Adrenal gland (tissue), 12 donors: ENCODE data around the gene PSAPL1. TPM values are rescaled to one million over a fixed set of nuclear protein-coding genes. Genes with fewer than 3 reads are reported as not detected.
A peak's percentile ranks its signal among the peaks of the same experiment; 100 is the strongest.

Experiments used
- DNase-seq, 7 donors: peaks; one replicate each; pipeline ENCODE4 v3.0.0-alpha.2; 2019 to 2020
- H3K27ac ChIP-seq, 5 donors: fragments of 200-600 bp; sonication (generic) in 4 of 5; 1 replicate in 3 of 5; 2 replicates in 2 of 5; pipeline versions ENCODE4 v1.5.1 to v1.8.0; 2016 to 2020; ENCODE audit warnings: mild to moderate bottlenecking in 1 of 5
- H3K27me3 ChIP-seq: fragments of 200-600 bp; 2 replicates; pipeline ENCODE4 v1.8.0; 2021
- H3K36me3 ChIP-seq, 2 donors: fragments of 200-600 bp; replicated peaks in 1 of 2; 1 replicate in 1 of 2; 2 replicates in 1 of 2; pipeline versions ENCODE4 v1.5.1 to v1.8.0; 2018 to 2022
- H3K4me1 ChIP-seq, 2 donors: fragments of 200-600 bp; replicated peaks in 1 of 2; 1 replicate in 1 of 2; 2 replicates in 1 of 2; pipeline versions ENCODE4 v1.5.1 to v1.8.0; 2018 to 2021
- H3K4me3 ChIP-seq, 4 donors: fragments of 200-600 bp; sonication (generic) in 3 of 4; one replicate each; pipeline ENCODE4 v1.5.1; 2016 to 2018
- H3K9me3 ChIP-seq, 3 donors: fragments of 200-600 bp; sonication (generic) in 1 of 3; replicated peaks in 1 of 3; 1 replicate in 2 of 3; 2 replicates in 1 of 3; pipeline versions ENCODE4 v1.5.1 to v1.8.0; 2016 to 2021
- POLR2A ChIP-seq, 2 donors: fragments of 450-650 bp; IDR thresholded peaks; one replicate each; pipeline ENCODE4 v1.6.1; 2017; ENCODE audit warnings: antibody characterized with exemption in 2 of 2, mild to moderate bottlenecking in 2 of 2, moderate library complexity in 1 of 2
- WGBS, 4 donors: extraction: QIAGEN DNeasy Blood & Tissue Kit in 2 of 4; methylation state at CpG; one replicate each; pipeline versions ENCODE4 v1.1.5 to v1.1.7; 2013 to 2017; 5-methylcytosine and 5-hydroxymethylcytosine counted together
- intact Hi-C, 2 donors: fragments of 100-400 bp; cut with DNase I; formaldehyde crosslinking; loops; one replicate each; pipeline versions ENCODE4 v1.14.1 to v1.15.0; 2022 to 2023
- polyA plus RNA-seq, 3 donors: library from polyadenylated mRNA; stranded (reverse); fragments of 200-250 nt in 2 of 3; fragments of 350-450 nt in 1 of 3; fragmentation: Illumina TruSeq in 1 of 3; extraction: RNeasy Lipid Tissue Mini Kit (QIAGEN cat#74804) in 1 of 3; gene quantifications; one replicate each; pipeline ENCODE4 v1.2.3, GENCODE V29; 2013 to 2014
- total RNA-seq, 9 donors: library from RNA; depleted of rRNA in 4 of 9; stranded (reverse); fragments of >200 nt in 4 of 9; fragments of 120-200 nt in 1 of 9; fragmentation: NEBNext Ultra II Directional in 1 of 9; extraction: Animal tissue kit (Norgen Biotek cat#: 25700) in 1 of 9; gene quantifications; one replicate each; pipeline versions ENCODE4 v1.1.0 to v1.2.4, GENCODE V29; 2013 to 2023
- TF ChIP-seq, protein P1 (sequence below), 6 experiments: fragments of 450-650 bp in 4 of 6; fragments of 200-600 bp in 2 of 6; sonication (generic) in 1 of 6; IDR thresholded peaks; 1 replicate in 5 of 6; 2 replicates in 1 of 6; pipeline versions ENCODE4 v1.5.1 to v1.8.0; 2016 to 2021; ENCODE audit warnings: antibody characterized with exemption in 6 of 6, mild to moderate bottlenecking in 2 of 6, moderate library complexity in 1 of 6
- donor health status: healthy with polysubstance abuse.
- donor health status: Bipolar disorder and iron deficiency.
- donor health status: DM: yes; HTN: yes; CAD: no.
- donor health status: DM: no; HTN: no; CAD: no.
- donor health status: DM: no; HTN: no; CAD: no.
- donor health status: DM: yes; HTN: yes; CAD: no.

Gene PSAPL1
- total and polyA plus RNA-seq, 12 donors: 0.03 to 0.08 TPM; not detected in 10

DNA sequence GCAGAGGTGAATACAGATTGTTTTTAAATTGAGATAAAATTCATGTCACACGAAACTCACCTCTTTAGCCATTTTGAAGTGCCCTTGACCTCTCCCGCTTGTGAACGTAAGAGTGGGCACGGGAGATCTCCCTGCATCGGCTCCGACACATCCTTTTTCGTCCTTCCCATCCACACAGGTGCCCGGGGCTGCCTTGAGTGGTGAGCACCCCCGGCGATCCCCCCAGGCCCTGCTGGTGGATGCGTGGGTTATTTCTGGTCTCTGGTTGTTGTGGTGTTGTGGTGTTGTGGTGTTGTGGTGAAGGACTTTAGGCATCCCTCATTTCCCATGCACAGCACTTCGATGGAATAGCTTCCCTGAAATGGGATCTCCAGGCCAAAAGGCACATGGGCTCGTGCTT is 46.1 kb downstream of the PSAPL1 start:
- DNase-seq: peak in 1 of 7 donors; percentile 25
- H3K4me1 ChIP-seq: no peaks in the 10 kb centered on the region
- TF ChIP-seq POLR2A (IDR thresholded peaks at IDR 0.05): no peak
- TF ChIP-seq, protein P1, sequence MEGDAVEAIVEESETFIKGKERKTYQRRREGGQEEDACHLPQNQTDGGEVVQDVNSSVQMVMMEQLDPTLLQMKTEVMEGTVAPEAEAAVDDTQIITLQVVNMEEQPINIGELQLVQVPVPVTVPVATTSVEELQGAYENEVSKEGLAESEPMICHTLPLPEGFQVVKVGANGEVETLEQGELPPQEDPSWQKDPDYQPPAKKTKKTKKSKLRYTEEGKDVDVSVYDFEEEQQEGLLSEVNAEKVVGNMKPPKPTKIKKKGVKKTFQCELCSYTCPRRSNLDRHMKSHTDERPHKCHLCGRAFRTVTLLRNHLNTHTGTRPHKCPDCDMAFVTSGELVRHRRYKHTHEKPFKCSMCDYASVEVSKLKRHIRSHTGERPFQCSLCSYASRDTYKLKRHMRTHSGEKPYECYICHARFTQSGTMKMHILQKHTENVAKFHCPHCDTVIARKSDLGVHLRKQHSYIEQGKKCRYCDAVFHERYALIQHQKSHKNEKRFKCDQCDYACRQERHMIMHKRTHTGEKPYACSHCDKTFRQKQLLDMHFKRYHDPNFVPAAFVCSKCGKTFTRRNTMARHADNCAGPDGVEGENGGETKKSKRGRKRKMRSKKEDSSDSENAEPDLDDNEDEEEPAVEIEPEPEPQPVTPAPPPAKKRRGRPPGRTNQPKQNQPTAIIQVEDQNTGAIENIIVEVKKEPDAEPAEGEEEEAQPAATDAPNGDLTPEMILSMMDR (IDR thresholded peaks at IDR 0.05): no peak
- H3K27ac ChIP-seq: no peak overlapping the region
- 85 to 91% (median 86%) methylated on average over 13 of the region's 13 CpGs for WGBS, 4 donors
- H3K4me3 ChIP-seq: no peak overlapping the region
- intact Hi-C loops: no loop called here
- no peaks in the 10 kb centered on the region for H3K27me3 ChIP-seq
- H3K36me3 ChIP-seq: no peaks in the 10 kb centered on the region
- H3K9me3 ChIP-seq: no peaks in the 10 kb centered on the region

GRCh38 chr4:7387925-7388324 is 46.8 kb downstream of the PSAPL1 start:
- no peak for TF ChIP-seq POLR2A (IDR thresholded peaks at IDR 0.05)
- TF ChIP-seq, protein P1 (IDR thresholded peaks at IDR 0.05): no peak
- Histone ChIP-seq H3K4me1 (no peaks in the 10 kb centered on the region), H3K4me3 (no peak overlapping the region), H3K27ac (no peak overlapping the region), H3K36me3 (no peaks in the 10 kb centered on the region), H3K9me3 (no peaks in the 10 kb centered on the region), H3K27me3 (no peaks in the 10 kb centered on the region)
- DNase-seq: peak in 1 of 7 donors; percentile 18
- whole genome bisulfite sequencing, 4 donors: 90 to 95% (median 93%) methylated on average over 2 to 6 of the region's 6 CpGs
- intact Hi-C loops: no loop called here

GRCh38 chr4:7384929-7385890 is 49.5 kb downstream of the PSAPL1 start:
- H3K9me3 ChIP-seq: no peaks in the 10 kb centered on the region
- 59 to 70% (median 65%) methylated on average over 9 to 12 of the region's 12 CpGs for WGBS, 4 donors
- no peak for TF ChIP-seq POLR2A (IDR thresholded peaks at IDR 0.05)
- TF ChIP-seq, protein P1 (IDR thresholded peaks at IDR 0.05): no peak
- DNase-seq: peak in 1 of 7 donors; percentile 24
- no peaks in the 10 kb centered on the region for H3K36me3 ChIP-seq
- H3K4me1 ChIP-seq: no peaks in the 10 kb centered on the region
- H3K27me3 ChIP-seq: no peaks in the 10 kb centered on the region
- H3K27ac ChIP-seq: no peak overlapping the region
- intact Hi-C loops: no loop called here
- no peak overlapping the region for H3K4me3 ChIP-seq

DNA sequence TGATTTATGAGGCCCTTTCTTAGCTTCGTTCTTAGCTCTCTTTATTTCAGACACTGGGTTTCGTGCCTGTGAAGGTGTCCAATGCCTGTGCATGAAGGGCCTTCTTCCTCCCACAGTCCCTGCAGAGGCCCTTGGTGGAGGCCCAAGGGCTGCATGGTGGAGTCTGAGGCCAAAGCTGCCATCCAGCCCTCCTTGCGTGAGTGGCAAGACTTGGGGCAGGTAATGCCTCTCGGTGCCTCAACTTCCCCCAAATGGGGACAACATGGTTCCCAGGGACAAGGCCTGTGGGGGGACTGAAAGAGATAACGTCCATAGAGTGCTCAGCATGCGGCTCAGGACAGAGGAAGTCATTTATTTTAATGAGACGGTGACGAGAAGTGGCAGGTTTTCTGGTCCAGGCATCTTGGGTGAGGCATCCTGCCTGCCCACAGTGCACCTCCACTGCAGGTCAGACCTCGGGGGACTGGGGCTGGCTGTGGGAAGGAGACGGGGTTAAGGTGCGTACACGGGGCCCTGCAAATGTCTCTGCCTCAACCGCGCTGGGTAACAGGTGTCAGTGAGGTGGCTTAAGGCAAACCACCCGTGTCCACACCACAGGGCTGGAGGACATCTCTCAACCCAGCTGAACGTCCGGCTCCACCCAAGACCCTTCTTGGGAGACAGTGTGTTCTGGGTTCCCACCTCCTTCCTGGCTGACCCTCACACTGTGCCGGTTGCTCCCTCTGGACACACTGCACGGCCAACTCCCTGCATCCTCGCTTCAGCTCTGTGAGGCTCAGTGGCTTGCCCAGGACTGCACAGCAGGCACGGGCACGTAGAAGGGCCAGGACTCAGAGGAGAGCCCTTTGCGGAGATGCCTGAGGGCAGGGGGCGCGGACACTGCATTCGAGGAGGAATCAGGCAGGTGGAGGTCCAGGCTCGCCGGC is 50.5 kb downstream of the PSAPL1 start:
- peak in 1 of 7 donors; percentile 30 for DNase-seq
- WGBS, 4 donors: 74 to 84% (median 80%) methylated on average over 17 to 28 of the region's 28 CpGs
- Histone ChIP-seq H3K4me1 (no peaks in the 10 kb centered on the region), H3K4me3 (no peak overlapping the region), H3K27ac (no peak overlapping the region), H3K36me3 (no peaks in the 10 kb centered on the region), H3K9me3 (no peaks in the 10 kb centered on the region), H3K27me3 (no peaks in the 10 kb centered on the region)
- intact Hi-C loops: no loop called here
- TF ChIP-seq, protein P1 (IDR thresholded peaks at IDR 0.05): no peak
